Left cardiac atrium (tissue), 4 donors: ENCODE data around the gene PIGQ. TPM values are rescaled to one million over a fixed set of nuclear protein-coding genes. Genes with fewer than 3 reads are reported as not detected.

Experiments
- ATAC-seq, 2 donors: fragments of 200-7000 bp; cut with Tn5 transposase; one replicate each; pipeline ENCODE4 v1.9.1; 2020; ENCODE audit warnings: mild to moderate bottlenecking in 2 of 2, moderate library complexity in 2 of 2
- DNase-seq: peaks from one replicate; pipeline ENCODE4 v3.0.0-alpha.2; 2020
- intact Hi-C, 2 donors: fragments of 100-400 bp; cut with DNase I; formaldehyde crosslinking; loops; one replicate each; pipeline versions ENCODE4 v1.14.1 to v1.15.1; 2022 to 2023
- total RNA-seq, 2 donors: library from RNA; stranded (reverse); fragmentation: NEBNext Ultra II Directional; extraction: Animal tissue kit (Norgen Biotek cat#: 25700); gene quantifications; one replicate each; pipeline ENCODE4 v1.2.1, GENCODE V29; 2021
- donor health status: DM: no; HTN: yes; CAD: no.
- donor health status: DM: no; HTN: yes; CAD: no; lungs with severe emphysema.
- donor health status: DM: yes; HTN: yes; CAD: no.
- donor health status: Dilated cardiomyopathy.

PIGQ gene
- total RNA-seq, 2 donors from 2014 or later, result 19.1 to 21.3 TPM

DNA sequence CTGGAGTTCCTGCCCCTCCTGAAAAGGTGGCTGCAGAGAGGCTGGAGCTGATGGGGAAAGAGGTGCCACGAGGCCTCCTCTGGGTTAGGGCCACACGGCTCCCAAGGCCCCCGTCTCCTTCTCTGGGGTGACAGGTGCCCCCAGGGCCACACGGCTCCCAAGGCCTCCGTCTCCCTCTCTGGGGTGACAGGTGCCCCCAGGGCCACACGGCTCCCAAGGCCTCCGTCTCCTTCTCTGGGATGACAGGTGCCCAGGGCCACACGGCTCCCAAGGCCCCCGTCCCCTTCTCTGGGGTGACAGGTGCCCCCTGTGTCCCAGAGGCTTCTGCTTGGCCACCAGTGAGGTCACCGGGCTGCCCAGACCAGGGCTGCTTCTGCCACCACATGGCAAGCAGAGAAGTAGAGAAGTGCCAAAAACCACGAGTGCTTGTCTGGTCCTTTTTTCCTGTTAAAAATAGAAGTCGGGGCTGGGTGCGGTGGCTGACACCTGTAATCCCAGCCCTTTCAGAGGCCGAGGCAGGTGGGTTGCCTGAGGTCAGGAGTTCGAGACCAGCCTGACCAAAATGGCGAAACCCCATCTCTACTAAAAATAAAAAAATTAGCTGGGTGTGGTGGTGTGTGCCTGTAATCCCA is 38.2 kb upstream of the PIGQ start:
- DNase-seq (no peak), ATAC-seq (no peak)
- intact Hi-C loops, result no loop called here

DNA sequence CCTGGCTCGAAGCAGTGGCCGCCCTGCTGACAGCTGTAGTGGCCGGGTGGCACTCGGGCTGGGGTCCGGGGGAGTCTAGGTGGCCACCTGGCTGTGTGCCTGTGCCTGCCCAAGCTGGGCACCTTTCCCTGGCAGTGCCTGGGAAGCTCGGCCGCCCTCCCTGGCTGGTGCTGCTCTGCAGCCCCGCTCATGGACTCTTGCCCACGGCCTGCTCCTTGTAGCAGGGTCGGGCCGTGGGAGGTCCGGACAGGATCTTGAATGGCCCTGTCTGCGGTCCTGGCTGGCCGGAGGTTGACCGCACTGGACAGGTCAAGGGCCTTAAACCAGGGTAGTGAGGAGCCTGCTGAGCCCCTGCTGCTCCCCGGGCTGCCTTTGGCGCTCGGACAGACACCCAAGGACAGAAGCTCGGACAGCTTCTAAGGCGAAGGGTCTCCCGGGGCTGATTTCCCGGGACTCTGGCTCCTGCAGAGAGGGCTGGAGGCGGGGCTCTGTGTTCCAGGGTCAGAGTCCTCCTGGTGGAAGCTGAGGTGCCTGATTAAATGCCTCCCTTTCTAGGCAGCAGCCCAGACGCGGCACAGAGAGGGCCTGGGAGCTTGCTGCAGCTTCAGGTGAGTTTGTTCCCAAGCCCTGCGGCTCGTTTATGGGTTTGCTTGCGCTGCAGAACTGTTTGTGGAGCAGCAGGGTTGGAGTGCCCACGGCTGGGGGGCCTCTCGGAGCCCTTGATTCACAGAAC is 36.2 kb upstream of the PIGQ start:
- ATAC-seq (no peak), DNase-seq (no peak)
- intact Hi-C loops, result no loop called here

DNA sequence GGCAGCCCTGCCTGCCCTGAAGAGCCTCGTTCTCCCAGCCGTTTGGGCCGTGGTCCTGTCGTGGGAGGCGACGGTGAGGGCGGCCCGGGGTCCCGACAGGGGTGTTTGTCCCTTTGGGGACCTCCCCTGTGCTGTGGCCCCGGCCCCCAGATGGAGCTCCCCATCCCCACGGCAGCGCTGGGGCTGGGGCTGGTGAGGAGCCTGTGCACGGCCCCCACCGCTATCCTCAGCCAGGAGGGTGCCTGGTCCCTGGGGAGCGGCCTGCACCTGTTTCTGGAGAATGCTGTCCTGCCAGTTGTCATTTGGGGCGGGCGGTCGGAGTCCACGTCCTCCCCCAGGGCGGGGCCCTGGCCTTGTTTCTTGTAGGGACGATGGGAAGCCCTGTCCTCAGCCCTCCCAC is 35.6 kb upstream of the PIGQ start:
- DNase-seq, result no peak
- no peak for ATAC-seq
- intact Hi-C loops, result no loop called here

DNA sequence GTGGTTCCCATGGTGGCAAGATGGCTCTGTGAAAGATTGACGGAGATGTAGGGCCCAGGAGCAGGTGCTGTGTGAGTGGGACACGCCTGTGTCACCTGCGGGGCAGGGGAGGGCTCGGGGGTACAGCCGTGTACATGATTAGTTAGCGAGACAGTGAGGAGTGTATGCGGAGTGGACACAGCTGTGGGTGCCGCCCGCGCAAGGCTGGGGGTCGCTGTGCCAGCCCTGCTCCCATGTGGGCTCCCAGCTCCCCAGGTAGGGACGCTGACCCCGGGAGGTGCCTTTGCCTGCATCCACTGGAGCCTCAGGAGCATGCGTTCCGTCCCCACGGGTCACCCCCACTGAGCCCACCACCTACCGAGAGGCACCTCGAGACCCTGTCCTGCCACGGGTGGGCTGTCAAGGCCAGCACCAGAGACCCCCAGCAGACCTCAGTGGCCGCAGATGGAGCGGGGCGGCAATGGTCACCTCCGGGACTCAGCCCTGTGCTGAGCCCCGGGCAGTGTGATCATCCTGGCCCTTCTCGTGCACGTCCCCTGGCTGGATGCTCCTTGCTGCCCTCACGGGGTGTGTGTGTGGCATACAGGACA is 34.8 kb upstream of the PIGQ start:
- no peak for DNase-seq
- ATAC-seq, result no peak
- intact Hi-C loops, result no loop called here

DNA sequence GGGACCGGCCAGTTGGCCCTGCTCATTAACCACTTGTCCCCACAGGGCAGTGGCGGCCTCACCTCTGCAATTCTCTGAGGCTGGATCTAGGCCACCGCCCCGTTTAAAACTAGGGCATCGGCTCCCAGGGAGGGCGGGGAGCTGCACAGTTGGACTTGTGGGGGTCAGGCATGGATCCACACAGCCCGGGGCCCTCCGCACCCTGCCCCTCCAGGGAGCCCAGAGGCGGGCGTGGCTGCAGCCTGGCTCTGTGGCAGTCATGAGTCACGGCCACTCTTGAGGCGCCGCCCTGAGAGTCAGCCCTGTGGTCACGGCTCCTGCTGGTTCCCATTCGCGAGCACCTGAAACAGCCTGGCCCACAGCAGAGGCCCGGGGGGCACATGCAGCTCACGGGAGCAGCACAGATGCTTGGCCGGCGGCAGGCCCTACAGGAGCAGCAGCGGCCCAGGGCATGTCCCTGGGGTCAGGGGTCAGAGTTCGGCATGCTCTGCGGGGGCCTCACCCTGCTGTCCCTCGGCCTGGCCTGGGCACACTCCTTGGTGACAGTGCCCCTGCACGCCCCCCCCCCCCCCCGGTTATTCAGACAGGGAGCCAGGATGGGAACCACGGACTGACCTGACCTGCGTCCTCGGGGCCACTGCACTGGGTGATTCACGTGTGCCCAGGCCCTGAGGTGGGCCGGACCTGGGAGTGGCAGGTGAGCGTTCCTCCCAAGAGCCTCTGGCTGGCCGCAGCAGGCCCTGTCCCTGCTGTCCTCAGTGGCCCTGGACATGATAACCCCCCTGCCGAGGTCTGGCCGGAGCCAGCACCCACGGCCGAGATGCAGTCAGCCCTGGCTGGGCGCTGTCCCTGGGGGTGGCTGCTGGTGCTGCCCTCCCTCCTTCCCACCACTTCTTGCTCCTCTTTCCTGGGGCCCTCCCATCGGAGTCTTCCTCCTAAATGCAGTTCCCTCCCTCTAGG is 34.0 kb upstream of the PIGQ start:
- ATAC-seq (peak in 1 of 2 donors; percentile 16), DNase-seq (peak; percentile 64)
- intact Hi-C loops, result no loop called here

DNA sequence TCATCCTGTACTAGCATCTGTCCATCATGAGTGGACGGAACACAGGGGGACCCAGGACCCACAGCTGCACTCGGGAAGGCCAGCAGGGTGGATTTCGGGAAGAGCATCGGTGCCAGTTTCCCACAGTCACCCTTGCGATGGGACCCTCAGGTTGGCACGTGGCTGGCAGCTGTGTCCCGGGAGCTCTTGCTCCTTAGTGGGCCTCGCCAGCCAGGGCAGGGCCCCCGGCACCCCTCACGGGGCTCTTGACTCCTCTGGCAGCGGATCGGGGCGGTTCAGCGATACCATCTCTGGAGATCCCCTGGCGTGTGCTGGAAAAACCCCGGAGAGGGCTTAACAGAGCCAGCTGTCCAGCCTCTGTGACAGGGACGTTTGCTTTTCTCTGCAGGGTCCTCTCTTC is 33.0 kb upstream of the PIGQ start:
- DNase-seq (no peak), ATAC-seq (no peak)
- intact Hi-C loops, result no loop called here

DNA sequence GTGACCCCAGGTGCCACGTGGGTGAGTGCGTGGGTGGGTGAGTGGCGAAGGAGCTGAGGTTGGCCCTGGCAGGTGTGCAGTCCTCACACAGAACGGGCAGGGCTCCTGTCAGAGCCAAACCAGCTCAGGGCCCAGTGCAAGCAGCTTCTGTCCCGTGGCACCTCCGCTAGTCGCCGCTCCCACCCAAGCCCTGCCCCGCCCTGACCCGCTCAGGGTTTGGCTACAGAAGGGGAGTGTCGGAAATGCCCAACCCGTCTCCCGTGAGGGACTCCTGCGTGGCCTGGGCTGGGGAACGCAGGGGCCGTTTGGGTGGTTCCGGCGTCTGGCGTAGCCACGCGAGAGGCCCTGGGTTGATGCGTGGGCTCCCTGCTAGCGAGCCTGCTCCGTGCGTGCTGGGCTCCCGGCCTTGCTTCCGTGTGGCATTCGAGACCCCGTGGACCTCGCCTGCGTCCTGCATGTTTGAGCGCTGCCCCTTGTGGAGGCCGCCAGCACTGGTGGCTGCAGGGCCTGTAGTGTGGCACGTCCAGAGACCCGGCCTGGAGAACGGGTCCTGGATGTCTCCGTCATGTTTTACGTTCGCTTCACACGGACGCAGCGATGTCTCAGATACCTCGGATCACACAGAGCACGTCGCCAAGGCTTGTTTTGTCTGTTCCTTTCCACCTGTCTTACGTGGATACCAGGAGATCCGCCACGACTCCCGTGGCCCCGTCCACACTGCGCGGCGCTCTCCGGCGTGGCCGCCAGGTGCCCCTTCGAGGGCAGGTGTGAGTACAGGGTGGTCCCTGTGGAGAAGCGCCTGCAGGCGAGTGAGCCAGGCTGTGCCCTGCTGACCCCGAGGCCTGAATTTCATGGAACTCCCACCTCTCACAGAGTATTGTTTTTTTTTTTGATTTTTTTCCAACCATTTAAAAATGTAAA is 32.1 kb upstream of the PIGQ start:
- DNase-seq (no peak), ATAC-seq (no peak)
- intact Hi-C loops, result no loop called here

DNA sequence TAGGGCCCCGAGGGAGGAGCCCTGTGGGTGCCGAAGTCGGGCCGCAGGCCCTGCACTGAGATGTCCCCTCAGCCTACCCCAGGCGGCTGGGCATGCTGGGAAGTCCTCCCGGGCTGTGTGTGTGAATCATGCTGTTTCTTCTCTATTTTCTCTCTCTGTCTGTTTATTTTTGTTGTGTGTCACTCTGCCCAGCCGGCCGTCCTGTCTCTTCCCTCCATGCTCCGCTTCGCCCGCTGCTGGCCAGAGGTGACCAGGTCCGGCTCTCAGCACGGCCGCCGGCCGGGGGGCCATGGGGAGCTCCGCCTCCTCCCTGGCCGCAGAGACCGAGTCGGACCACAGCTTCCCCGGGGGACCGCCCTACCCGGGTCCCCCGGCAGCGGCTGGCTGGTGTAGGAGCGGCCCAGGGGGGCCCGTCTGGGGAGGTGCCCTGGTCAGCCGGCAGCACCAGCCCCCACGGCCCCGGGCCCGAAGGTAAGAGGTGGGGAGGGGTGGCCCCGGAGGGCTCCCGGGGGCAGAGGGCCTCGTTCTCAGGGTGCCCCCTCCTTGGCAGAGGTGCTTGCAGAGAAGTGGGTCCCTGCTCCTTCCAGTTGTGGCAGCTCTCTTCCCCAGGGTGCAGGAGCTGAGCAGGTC is 29.8 kb upstream of the PIGQ start:
- intact Hi-C loops, result no loop called here
- DNase-seq (no peak), ATAC-seq (no peak)

DNA sequence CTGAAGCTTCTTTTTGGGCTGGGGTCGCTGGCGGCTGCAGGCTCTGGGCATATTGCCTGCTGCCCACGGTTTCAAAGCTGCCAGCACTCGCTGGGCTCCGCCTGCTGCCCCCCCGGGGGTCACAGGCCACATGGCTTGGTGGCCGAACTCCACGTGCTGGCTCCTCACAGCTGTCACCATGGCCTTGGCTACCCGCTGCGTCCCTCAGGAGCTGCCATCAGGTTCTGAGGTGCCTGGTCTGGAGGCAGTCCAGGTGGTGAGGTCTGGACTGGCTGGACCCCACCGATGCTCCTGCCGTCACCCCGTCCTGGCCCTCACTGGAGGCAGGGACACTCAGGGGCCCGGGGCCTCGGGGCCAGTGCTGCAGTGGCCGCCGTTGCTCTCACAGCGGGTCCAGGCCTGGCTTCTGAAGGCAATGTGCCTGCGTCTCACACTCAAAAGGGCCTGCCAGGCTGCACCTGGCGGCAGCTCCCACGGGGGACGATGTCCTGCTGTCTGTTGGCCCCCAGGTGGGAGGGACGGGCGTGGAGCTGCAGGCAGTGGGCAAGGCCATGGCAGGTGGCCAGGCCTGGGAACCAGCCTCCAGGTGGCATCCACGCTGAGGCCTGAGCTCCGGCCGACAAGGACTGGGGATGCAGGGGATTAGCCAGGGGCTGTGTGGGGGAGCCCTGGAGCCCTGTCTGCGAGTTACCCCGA is 29.0 kb upstream of the PIGQ start:
- intact Hi-C loops, result no loop called here
- no peak for DNase-seq
- no peak for ATAC-seq

DNA sequence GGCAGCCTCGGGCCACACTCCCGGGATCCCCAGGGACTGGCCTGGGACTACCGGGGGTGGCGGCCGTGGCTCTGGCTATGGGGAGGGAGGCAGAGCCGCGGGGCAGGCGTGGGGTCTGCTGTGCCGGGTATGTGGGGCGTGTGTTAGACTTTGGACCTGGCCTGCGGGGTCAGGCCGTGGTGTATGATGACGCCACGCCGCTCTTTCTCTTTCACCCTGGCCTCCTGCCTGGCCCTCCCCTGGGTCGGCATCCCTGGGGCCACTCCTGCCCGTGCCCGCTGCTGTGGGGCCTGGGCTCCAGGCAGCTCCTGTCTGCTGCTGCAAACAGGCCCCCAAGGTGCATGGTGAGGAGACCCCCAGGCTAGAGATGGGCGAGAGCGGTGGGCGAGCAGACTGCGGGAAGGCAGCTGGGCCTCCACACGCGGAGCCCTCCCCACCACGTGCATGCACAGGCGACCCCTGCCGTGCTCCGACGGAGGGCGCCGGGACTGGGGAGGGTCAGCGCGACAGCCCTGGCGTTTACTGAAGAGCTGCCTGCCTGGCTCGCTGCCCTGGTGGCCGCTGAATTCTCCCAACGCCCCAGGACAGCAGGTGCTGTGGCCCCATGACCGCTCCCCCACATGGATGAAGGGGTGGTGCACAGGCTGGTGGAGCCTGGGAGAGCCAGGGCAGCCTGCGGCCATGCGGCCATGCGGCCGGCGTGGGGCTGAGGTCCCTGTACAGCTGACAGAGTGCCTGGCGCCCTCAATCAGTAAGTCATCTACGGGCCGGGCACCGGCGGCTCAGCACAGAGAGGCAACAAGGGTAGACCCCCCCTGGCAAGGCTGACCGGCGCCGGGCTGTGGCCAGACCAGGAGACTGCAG is 26.2 kb upstream of the PIGQ start:
- DNase-seq (no peak), ATAC-seq (no peak)
- intact Hi-C loops, result no loop called here

DNA sequence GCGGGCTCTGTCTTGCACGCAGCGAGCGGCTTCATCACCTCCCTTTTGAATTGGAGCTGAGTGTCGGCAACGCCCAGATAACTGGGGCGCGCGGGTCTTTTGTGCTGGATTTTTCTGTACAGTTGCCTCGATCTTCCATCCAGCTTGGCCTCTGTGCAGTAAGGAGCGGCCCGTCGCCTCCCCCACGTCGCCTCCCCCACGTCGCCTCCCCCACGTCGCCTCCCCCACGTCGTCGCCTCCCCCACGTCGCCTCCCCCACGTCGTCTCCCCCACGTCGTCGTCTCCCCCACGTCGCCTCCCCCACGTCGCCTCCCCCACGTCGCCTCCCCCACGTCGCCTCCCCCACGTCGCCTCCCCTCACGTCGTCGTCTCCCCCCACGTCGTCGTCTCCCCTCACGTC is 25.3 kb upstream of the PIGQ start:
- ATAC-seq (no peak), DNase-seq (no peak)
- intact Hi-C loops, result no loop called here

DNA sequence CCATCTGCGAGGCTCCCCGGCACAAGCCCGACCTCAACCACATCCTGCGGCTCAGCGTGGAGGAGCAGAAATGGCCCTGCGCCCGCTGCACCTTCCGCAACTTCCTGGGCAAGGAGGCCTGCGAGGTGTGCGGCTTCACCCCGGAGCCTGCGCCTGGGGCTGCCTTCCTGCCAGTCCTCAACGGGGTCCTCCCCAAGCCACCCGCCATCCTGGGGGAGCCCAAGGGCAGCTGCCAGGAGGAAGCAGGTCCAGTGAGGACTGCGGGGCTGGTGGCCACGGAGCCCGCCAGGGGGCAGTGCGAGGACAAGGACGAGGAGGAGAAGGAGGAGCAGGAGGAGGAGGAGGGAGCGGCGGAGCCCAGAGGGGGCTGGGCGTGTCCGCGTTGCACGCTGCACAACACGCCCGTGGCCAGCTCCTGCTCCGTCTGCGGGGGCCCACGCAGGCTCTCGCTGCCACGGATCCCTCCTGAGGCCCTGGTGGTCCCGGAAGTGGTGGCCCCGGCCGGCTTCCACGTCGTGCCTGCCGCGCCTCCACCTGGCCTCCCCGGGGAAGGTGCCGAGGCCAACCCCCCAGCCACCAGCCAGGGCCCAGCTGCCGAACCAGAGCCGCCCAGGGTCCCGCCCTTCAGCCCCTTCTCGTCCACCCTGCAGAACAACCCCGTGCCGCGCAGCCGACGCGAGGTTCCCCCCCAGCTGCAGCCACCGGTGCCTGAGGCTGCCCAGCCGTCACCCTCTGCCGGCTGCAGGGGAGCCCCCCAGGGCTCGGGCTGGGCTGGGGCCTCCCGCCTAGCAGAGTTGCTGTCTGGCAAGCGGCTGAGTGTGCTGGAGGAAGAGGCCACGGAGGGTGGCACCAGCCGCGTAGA is 22.6 kb upstream of the PIGQ start:
- ATAC-seq (peak; percentile 60 to 69), DNase-seq (peak; percentile 61)
- intact Hi-C loops, result no loop called here

DNA sequence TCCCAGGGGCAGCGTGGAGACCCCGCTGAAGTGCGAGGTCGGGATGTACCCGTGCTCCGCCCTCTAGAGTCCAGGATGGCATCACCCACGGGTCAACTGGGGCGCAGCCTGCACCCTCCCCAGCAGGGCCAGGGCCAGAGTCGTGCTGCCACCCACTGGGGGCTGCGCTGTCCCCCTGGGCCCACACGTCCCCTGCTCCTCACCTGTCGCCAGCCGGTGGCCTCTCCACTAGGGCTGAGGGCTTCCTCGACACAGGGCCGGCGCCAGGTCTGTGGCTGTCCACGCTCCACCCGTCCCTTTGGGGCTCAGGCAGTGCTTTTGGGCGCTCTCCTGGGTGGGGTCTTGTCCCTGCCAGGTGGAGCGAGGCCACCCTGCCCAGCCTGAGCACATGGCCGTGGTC is 21.2 kb upstream of the PIGQ start:
- ATAC-seq (no peak), DNase-seq (no peak)
- intact Hi-C loops, result no loop called here

DNA sequence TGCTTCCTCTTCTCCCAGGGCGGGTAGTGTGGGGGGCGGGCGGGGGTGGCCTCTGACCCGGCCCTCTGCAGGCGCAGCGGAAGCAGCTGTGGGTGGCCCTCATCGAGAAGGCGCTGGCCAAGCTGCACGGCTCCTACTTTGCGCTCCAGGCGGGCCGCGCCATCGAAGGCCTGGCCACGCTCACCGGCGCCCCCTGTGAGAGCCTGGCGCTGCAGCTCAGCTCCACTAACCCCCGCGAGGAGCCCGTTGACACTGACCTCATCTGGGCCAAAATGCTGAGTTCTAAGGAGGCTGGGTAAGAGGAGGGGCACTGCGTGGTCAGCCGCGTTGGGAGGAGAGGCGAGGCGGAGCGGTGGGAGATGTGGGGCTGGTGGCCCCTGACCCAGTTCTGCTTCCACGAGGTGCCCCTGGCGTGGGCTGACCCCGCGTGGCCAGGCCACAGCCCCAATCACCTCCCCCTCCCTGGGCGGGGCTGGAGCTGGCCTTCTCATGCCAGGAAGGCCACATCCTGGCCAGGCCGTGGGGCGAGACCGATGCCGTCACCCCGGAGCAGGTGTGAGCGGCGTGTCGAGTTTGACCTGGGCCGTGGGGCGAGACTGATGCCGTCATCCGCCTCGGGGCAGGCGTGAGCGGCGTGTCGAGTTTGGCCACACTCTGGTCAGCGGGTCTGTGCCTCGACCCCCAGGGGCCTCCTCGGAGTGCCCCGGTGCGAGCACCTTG is 20.1 kb upstream of the PIGQ start:
- DNase-seq, result no peak
- ATAC-seq, result no peak
- intact Hi-C loops, result no loop called here

DNA sequence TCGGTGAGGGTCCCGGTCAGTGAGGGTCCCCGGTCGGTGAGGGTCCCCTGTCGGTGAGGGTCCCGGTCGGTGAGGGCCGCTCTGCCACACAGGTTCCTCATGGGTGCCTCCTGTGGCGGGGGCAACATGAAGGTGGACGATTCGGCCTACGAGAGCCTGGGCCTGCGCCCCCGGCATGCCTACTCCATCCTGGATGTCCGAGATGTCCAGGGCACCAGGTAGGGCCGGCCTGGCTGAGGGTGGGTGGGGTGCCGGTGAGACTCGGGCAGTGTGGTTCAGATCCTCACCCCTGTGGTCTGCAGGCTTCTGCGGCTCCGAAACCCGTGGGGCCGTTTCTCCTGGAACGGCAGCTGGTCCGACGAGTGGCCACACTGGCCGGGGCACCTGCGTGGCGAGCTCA is 18.6 kb upstream of the PIGQ start:
- ATAC-seq, result no peak
- DNase-seq, result no peak
- intact Hi-C loops, result no loop called here
